H1 (cell line): Measurements from ENCODE around the gene TPSG1. TPM values are rescaled to one million over a fixed set of nuclear protein-coding genes. Genes with fewer than 3 reads are reported as not detected.

ENCODE experiments used
- CTCF ChIA-PET: fragments of 300-600 bp; sonication (Branson Sonifier 250); formaldehyde crosslinking; loops from one replicate; lab custom pipeline; 2021; ENCODE audit not compliant: partially characterized antibody; lab: Charles Lee
- POLR2A ChIA-PET: fragments of 300-600 bp; sonication (Branson Sonifier 250); formaldehyde crosslinking; loops from one replicate; lab custom pipeline; 2021; ENCODE audit warnings: inconsistent platforms; ENCODE audit not compliant: partially characterized antibody; lab: Charles Lee
- DNase-seq, 2 experiments: peaks; one replicate each; pipeline versions ENCODE4 v3.0.0 to v3.0.0-alpha.2; 2010 to 2022; ENCODE audit warnings: low spot score in 2 of 2, low read depth in 1 of 2, mixed read lengths in 1 of 2
- FAIRE-seq: peaks from 2 replicates; lab custom pipeline; 2011; peaks lifted over from hg19 to GRCh38; lab: Jason Lieb, UNC
- H2AFZ ChIP-seq: 2 replicates; pipeline ENCODE4 v1.8.1; 2012; ENCODE audit warnings: low read length, inconsistent platforms
- H2AK5ac ChIP-seq: 2 replicates; pipeline ENCODE4 v1.6.1; 2013; ENCODE audit warnings: low read depth, low read length
- H2BK120ac ChIP-seq: replicated peaks from 2 replicates; pipeline ENCODE3; 2013; ENCODE audit warnings: low read depth, low read length, inconsistent platforms
- H2BK12ac ChIP-seq: 2 replicates; pipeline ENCODE4 v1.6.1; 2013; ENCODE audit warnings: low read depth, low read length
- H2BK15ac ChIP-seq: 2 replicates; pipeline ENCODE4 v1.6.1; 2013; ENCODE audit warnings: low read length
- H2BK20ac ChIP-seq: 2 replicates; pipeline ENCODE4 v1.6.1; 2013; ENCODE audit warnings: low read length
- H2BK5ac ChIP-seq: 2 replicates; pipeline ENCODE4 v1.6.1; 2013; ENCODE audit warnings: low read depth, low read length
- H3K14ac ChIP-seq: 2 replicates; pipeline ENCODE4 v1.6.1; 2013; ENCODE audit warnings: inconsistent platforms; ENCODE audit not compliant: insufficient read length
- H3K18ac ChIP-seq: 2 replicates; pipeline ENCODE4 v1.6.1; 2013; ENCODE audit warnings: low read length; ENCODE audit errors: extremely low read depth
- H3K23ac ChIP-seq: 2 replicates; pipeline ENCODE4 v1.6.1; 2013; ENCODE audit warnings: inconsistent platforms; ENCODE audit not compliant: insufficient read length
- H3K23me2 ChIP-seq: 2 replicates; pipeline ENCODE4 v1.6.1; 2013; ENCODE audit warnings: low read depth, low read length
- H3K27ac ChIP-seq: 2 replicates; pipeline ENCODE4 v1.6.1; 2011; ENCODE audit warnings: low read depth, low read length, inconsistent platforms
- H3K27me3 ChIP-seq, 4 experiments: replicated peaks in 1 of 4; 1 replicate in 1 of 4; 2 replicates in 3 of 4; pipeline versions ENCODE4 v1.6.1 to v1.8.1; 2011 to 2013; ENCODE audit warnings: low read length in 3 of 4, mild to moderate bottlenecking in 3 of 4, inconsistent platforms in 2 of 4, mixed read lengths in 2 of 4, moderate library complexity in 1 of 4; ENCODE audit not compliant: control insufficient read depth in 3 of 4, insufficient read depth in 3 of 4; ENCODE audit errors: extremely low read depth in 1 of 4
- H3K36me3 ChIP-seq, 4 experiments: 2 replicates each; pipeline versions ENCODE4 v1.6.1 to v1.8.1; 2011 to 2013; ENCODE audit warnings: mild to moderate bottlenecking in 4 of 4, low read length in 3 of 4, moderate library complexity in 2 of 4, control low read depth in 1 of 4, inconsistent platforms in 1 of 4; ENCODE audit not compliant: insufficient read depth in 4 of 4, control insufficient read depth in 2 of 4
- H3K4ac ChIP-seq: replicated peaks from 2 replicates; pipeline ENCODE3; 2013; ENCODE audit warnings: low read length, low read depth, mixed read lengths, inconsistent platforms; ENCODE audit not compliant: insufficient read length
- H3K4me1 ChIP-seq, 4 experiments: replicated peaks in 1 of 4; 1 replicate in 1 of 4; 2 replicates in 3 of 4; pipeline versions ENCODE4 v1.6.1 to v1.8.1; 2011 to 2013; ENCODE audit warnings: low read length in 3 of 4, inconsistent platforms in 2 of 4, mixed read lengths in 1 of 4; ENCODE audit not compliant: insufficient read depth in 4 of 4, control insufficient read depth in 3 of 4
- H3K4me2 ChIP-seq, 2 experiments: 2 replicates each; pipeline versions ENCODE4 v1.6.1 to v1.8.1; 2011 to 2013; ENCODE audit warnings: low read depth in 2 of 2, low read length in 2 of 2, control low read depth in 1 of 2, inconsistent platforms in 1 of 2, mild to moderate bottlenecking in 1 of 2; ENCODE audit not compliant: insufficient read depth in 1 of 2
- H3K4me3 ChIP-seq, 4 experiments: fragments of 200-600, 300-600 bp in 1 of 4; sonication (generic), shearing (Covaris generic), sonication (Bioruptor Twin) in 1 of 4; 2 replicates each; pipeline versions ENCODE4 v1.5.1 to v1.8.1; 2011 to 2016; ENCODE audit warnings: low read length in 4 of 4, low read depth in 3 of 4, control low read depth in 2 of 4, inconsistent platforms in 2 of 4, mild to moderate bottlenecking in 2 of 4, mixed read lengths in 1 of 4, moderate library complexity in 1 of 4; ENCODE audit not compliant: insufficient read depth in 2 of 4; ENCODE audit errors: extremely low read depth in 1 of 4
- H3K56ac ChIP-seq: replicated peaks from 2 replicates; pipeline ENCODE3; 2013; ENCODE audit warnings: low read depth, mild to moderate bottlenecking, mixed read lengths, low read length, inconsistent platforms; ENCODE audit not compliant: insufficient read length
- H3K79me1 ChIP-seq: 2 replicates; pipeline ENCODE4 v1.6.1; 2013; ENCODE audit warnings: low read depth, low read length, control low read depth
- H3K79me2 ChIP-seq, 2 experiments: 2 replicates each; pipeline versions ENCODE4 v1.6.1 to v1.8.1; 2012 to 2013; ENCODE audit warnings: low read length in 2 of 2, mild to moderate bottlenecking in 2 of 2, inconsistent platforms in 1 of 2; ENCODE audit not compliant: insufficient read depth in 2 of 2, control insufficient read depth in 1 of 2
- H3K9ac ChIP-seq, 4 experiments: replicated peaks in 1 of 4; 1 replicate in 1 of 4; 2 replicates in 3 of 4; pipeline versions ENCODE4 v1.6.1 to v1.8.1; 2011 to 2013; ENCODE audit warnings: low read depth in 3 of 4, low read length in 3 of 4, control low read depth in 2 of 4, mild to moderate bottlenecking in 2 of 4, moderate library complexity in 2 of 4, inconsistent platforms in 1 of 4; ENCODE audit errors: extremely low read depth in 1 of 4
- H3K9me3 ChIP-seq, 2 experiments: 2 replicates each; pipeline versions ENCODE4 v1.6.1 to v1.8.1; 2012 to 2013; ENCODE audit warnings: mild to moderate bottlenecking in 2 of 2, moderate library complexity in 2 of 2, control low read depth in 1 of 2, inconsistent platforms in 1 of 2, low read depth in 1 of 2, low read length in 1 of 2, mixed read lengths in 1 of 2; ENCODE audit not compliant: insufficient read depth in 2 of 2
- H4K20me1 ChIP-seq, 2 experiments: replicated peaks in 1 of 2; 2 replicates each; pipeline versions ENCODE3 to v1.8.1; 2011 to 2013; ENCODE audit warnings: inconsistent platforms in 2 of 2, low read length in 2 of 2, mild to moderate bottlenecking in 1 of 2; ENCODE audit not compliant: insufficient read depth in 2 of 2, control insufficient read depth in 1 of 2
- H4K5ac ChIP-seq: 2 replicates; pipeline ENCODE4 v1.6.1; 2013; ENCODE audit warnings: low read length, low read depth, mixed read lengths, inconsistent platforms; ENCODE audit not compliant: insufficient read length
- H4K8ac ChIP-seq: 2 replicates; pipeline ENCODE4 v1.8.0; 2013; ENCODE audit warnings: mild to moderate bottlenecking, moderate library complexity, low read length, inconsistent platforms; ENCODE audit not compliant: insufficient read depth; ENCODE audit errors: extremely low read depth
- H4K91ac ChIP-seq: replicated peaks from 2 replicates; pipeline ENCODE3; 2013; ENCODE audit warnings: low read length, mixed read lengths, inconsistent platforms; ENCODE audit not compliant: insufficient read length
- CBX5 ChIP-seq: fragments of 300-800, 300-1000 bp; sonication (generic); IDR thresholded peaks from 2 replicates; pipeline ENCODE4 v1.7.1; 2016; ENCODE audit warnings: antibody characterized with exemption, low read length, low read depth
- CHD1 ChIP-seq: IDR thresholded peaks from 2 replicates; pipeline ENCODE4 v1.6.1; 2012; ENCODE audit warnings: low read depth, low read length, improper control_type of control experiment
- CHD2 ChIP-seq: IDR thresholded peaks from 2 replicates; pipeline ENCODE4 v1.6.1; 2012; ENCODE audit warnings: low read length, improper control_type of control experiment
- CTBP2 ChIP-seq: IDR thresholded peaks from 2 replicates; pipeline ENCODE4 v1.7.0; 2011; ENCODE audit warnings: borderline replicate concordance, mild to moderate bottlenecking, moderate library complexity, mixed read lengths, low read length; ENCODE audit not compliant: insufficient read depth, insufficient read length
- GTF2F1 ChIP-seq: IDR thresholded peaks from 2 replicates; pipeline ENCODE4 v1.6.1; 2012; ENCODE audit warnings: low read depth, low read length, improper control_type of control experiment, borderline replicate concordance
- HDAC6 ChIP-seq: IDR thresholded peaks from one replicate; pipeline ENCODE4 v1.7.1; 2012; ENCODE audit warnings: low read depth, mild to moderate bottlenecking, inconsistent platforms, low read length, moderate library complexity
- JUN ChIP-seq: IDR thresholded peaks from 2 replicates; pipeline ENCODE4 v1.6.1; 2011; ENCODE audit warnings: low read depth, mild to moderate bottlenecking, improper control_type of control experiment, low read length
- JUND ChIP-seq: IDR thresholded peaks from 2 replicates; pipeline ENCODE4 v1.6.1; 2011; ENCODE audit warnings: mild to moderate bottlenecking, improper control_type of control experiment, low read length
- KDM5A ChIP-seq: fragments of 200-600 bp; IDR thresholded peaks from 2 replicates; pipeline ENCODE4 v1.7.1; 2012; ENCODE audit warnings: mild to moderate bottlenecking, low read length, inconsistent platforms, mixed read lengths
- MAFK ChIP-seq: IDR thresholded peaks from 2 replicates; pipeline ENCODE4 v1.6.1; 2012; ENCODE audit warnings: low read depth, mild to moderate bottlenecking, improper control_type of control experiment, low read length
- RBBP5 ChIP-seq: IDR thresholded peaks from 2 replicates; pipeline ENCODE4 v1.7.1; 2012; ENCODE audit warnings: low read depth, mild to moderate bottlenecking, inconsistent platforms, low read length, moderate library complexity, borderline replicate concordance
- RXRA ChIP-seq: IDR thresholded peaks from 2 replicates; pipeline ENCODE4 v1.6.1; 2011; ENCODE audit warnings: low read depth, mild to moderate bottlenecking, low read length, moderate library complexity; ENCODE audit not compliant: insufficient read depth
- SIX5 ChIP-seq: IDR thresholded peaks from 2 replicates; pipeline ENCODE4 v1.6.1; 2011; ENCODE audit warnings: mild to moderate bottlenecking, low read depth, low read length
- SRF ChIP-seq: IDR thresholded peaks from 2 replicates; pipeline ENCODE4 v1.6.1; 2011; ENCODE audit warnings: mild to moderate bottlenecking, low read depth, low read length, moderate library complexity
- TCF12 ChIP-seq: IDR thresholded peaks from 2 replicates; pipeline ENCODE4 v1.6.1; 2011; ENCODE audit warnings: low read depth, mild to moderate bottlenecking, low read length
- YY1 ChIP-seq: IDR thresholded peaks from 2 replicates; pipeline ENCODE4 v1.6.1; 2011; ENCODE audit warnings: low read depth, mild to moderate bottlenecking, low read length
- WGBS, 2 experiments: shearing (Covaris generic) in 1 of 2; methylation state at CpG; one replicate each; pipeline versions ENCODE4 v1.1.6 to v1.1.7; 2013 to 2015; ENCODE audit warnings: low lambda C conversion rate in 2 of 2, mixed read lengths in 2 of 2, inconsistent platforms in 1 of 2, low coverage in 1 of 2, missing lambda C conversion rate in 1 of 2; ENCODE audit not compliant: insufficient replicate concordance in 2 of 2, insufficient coverage in 1 of 2, insufficient read length in 1 of 2; ENCODE audit errors: extremely low coverage in 1 of 2, missing lambda C conversion rate in 1 of 2; 5-methylcytosine and 5-hydroxymethylcytosine counted together
- polyA plus RNA-seq, 7 experiments: library from polyadenylated mRNA; depleted of rRNA in 3 of 7; stranded (reverse) in 5 of 7; unstranded in 2 of 7; fragments of >200 nt in 5 of 7; fragments of 200-250 nt in 2 of 7; gene quantifications; 1 replicate in 5 of 7; 2 replicates in 1 of 7; 4 replicates in 1 of 7; pipeline versions ENCODE4 v1.2.1 to v1.2.3, GENCODE V29; 2011 to 2013; ENCODE audit warnings: missing spikeins in 2 of 7, mixed read lengths in 2 of 7
- total RNA-seq: library from RNA; stranded (reverse); fragmentation: NEBNext Ultra II Directional; extraction: Animal tissue kit (Norgen Biotek cat#: 25700); gene quantifications from 2 replicates; pipeline ENCODE4 v1.2.1, GENCODE V29; 2021

TPSG1 gene
- total and polyA plus RNA-seq, 2 of the 8 experiments (the other 6 are each of a cell fraction or from before 2014, with no cell fraction given), result not detected

DNA sequence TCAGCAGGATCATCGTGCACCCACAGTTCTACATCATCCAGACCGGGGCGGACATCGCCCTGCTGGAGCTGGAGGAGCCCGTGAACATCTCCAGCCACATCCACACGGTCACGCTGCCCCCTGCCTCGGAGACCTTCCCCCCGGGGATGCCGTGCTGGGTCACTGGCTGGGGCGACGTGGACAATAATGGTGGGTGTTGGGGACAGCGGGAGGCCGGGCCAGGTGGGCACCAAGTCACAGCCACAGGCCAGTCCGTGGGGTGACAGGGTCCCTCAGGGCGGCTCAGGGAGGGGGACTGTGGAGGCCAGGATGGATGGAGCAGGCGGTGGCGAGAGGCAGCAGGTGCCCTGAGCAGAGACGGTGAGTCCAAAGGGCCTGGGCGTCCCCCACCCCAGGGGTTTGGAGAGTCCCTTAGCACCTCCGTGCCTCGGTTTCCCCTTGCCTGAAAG lies 31.8 kb upstream of the TPSG1 start:
- no peaks in the 10 kb centered on the region for H3K36me3 ChIP-seq
- H3K56ac ChIP-seq, result no peak overlapping the region
- H4K91ac ChIP-seq, result no peak overlapping the region
- H4K5ac ChIP-seq, result no peak overlapping the region
- no peak overlapping the region for H3K4ac ChIP-seq
- no peak overlapping the region for H3K9ac ChIP-seq
- H3K9me3 ChIP-seq, result no peaks in the 10 kb centered on the region
- H3K4me3 ChIP-seq, result no peak overlapping the region
- no peaks in the 10 kb centered on the region for H3K79me1 ChIP-seq
- H4K20me1 ChIP-seq, result no peaks in the 10 kb centered on the region
- no peak overlapping the region for H3K18ac ChIP-seq
- no peak overlapping the region for H2BK15ac ChIP-seq
- DNase-seq (no peak), FAIRE-seq (no peak)
- no peak overlapping the region for H2AK5ac ChIP-seq
- H2BK120ac ChIP-seq, result no peak overlapping the region
- no peak overlapping the region for H2BK5ac ChIP-seq
- no peak overlapping the region for H3K27ac ChIP-seq
- H2BK12ac ChIP-seq, result no peak overlapping the region
- H3K4me1 ChIP-seq, result peaks cover 0 to 11% (median 8%) of the 10 kb centered on the region in 4 experiments; a peak in 6 of 7 replicates
- no peaks in the 10 kb centered on the region for H3K79me2 ChIP-seq
- no peak overlapping the region for H3K23ac ChIP-seq
- H2BK20ac ChIP-seq, result no peak overlapping the region
- H2AFZ ChIP-seq, result no peak overlapping the region
- H3K4me2 ChIP-seq, result no peak overlapping the region
- no peak overlapping the region; the same call in 1 of the 2 replicates for H4K8ac ChIP-seq
- H3K23me2 ChIP-seq, result no peaks in the 10 kb centered on the region
- ChIA-PET CTCF (interaction anchor here (0.6 to 1.5 kb wide), 2 partner anchors 30 to 61 kb away, joined by 3 read pairs; no protein-coding TSS in a partner anchor), POLR2A (no interaction called here)
- no peak overlapping the region for H3K14ac ChIP-seq
- 80% methylated on average over 20 of the region's 22 CpGs; no CpG with 5 or more reads in 1 of the 2 experiments for WGBS, 2 experiments
- peaks cover 0 to 27% (median 12%) of the 10 kb centered on the region in 4 experiments; a peak in 5 of 7 replicates for H3K27me3 ChIP-seq
- TF ChIP-seq CHD2 (no peak), HDAC6 (no peak), KDM5A (no peak), GTF2F1 (no peak), JUN (no peak), CHD1 (no peak), MAFK (no peak), RXRA (no peak), SRF (no peak), YY1 (no peak), CBX5 (no peak), CTBP2 (no peak), JUND (no peak), RBBP5 (no peak), TCF12 (no peak), SIX5 (no peak)
